Osteoblast (primary cell): Measurements from ENCODE around the gene PHACTR4. TPM values are rescaled to one million over a fixed set of nuclear protein-coding genes. Genes with fewer than 3 reads are reported as not detected.
A peak's percentile ranks its signal among the peaks of the same experiment; 100 is the strongest.
"Not testable (repeated sequence)": the region's sequence is repeated elsewhere in the genome, so short reads cannot be mapped to it uniquely, and the experiment has no call there.

Source experiments
- DNase-seq: peaks from one replicate; pipeline ENCODE4 v3.0.0; 2011; ENCODE audit warnings: low spot score, mixed read lengths; ENCODE audit not compliant: insufficient read length; ENCODE audit errors: missing footprints
- H2AFZ ChIP-seq: 2 replicates; pipeline ENCODE4 v1.6.0; 2011; ENCODE audit warnings: mild to moderate bottlenecking, low read length
- H3K27ac ChIP-seq: 2 replicates; pipeline ENCODE4 v1.5.1; 2011; ENCODE audit warnings: mild to moderate bottlenecking, low read depth, low read length, moderate library complexity
- H3K27me3 ChIP-seq: 2 replicates; pipeline ENCODE4 v1.6.0; 2012; ENCODE audit warnings: mild to moderate bottlenecking, control low read depth, inconsistent platforms, low read length, moderate library complexity; ENCODE audit not compliant: insufficient read depth
- H3K36me3 ChIP-seq: 2 replicates; pipeline ENCODE4 v1.5.1; 2011; ENCODE audit warnings: mild to moderate bottlenecking, low read length, control low read depth, moderate library complexity; ENCODE audit not compliant: insufficient read depth
- H3K4me1 ChIP-seq: 2 replicates; pipeline ENCODE4 v1.5.1; 2011; ENCODE audit warnings: mild to moderate bottlenecking, low read length, control low read depth, moderate library complexity; ENCODE audit not compliant: insufficient read depth
- H3K4me2 ChIP-seq: 2 replicates; pipeline ENCODE4 v1.6.0; 2011; ENCODE audit warnings: mild to moderate bottlenecking, low read length; ENCODE audit not compliant: insufficient read depth
- H3K4me3 ChIP-seq: fragments of 200-600 bp; sonication (generic); 3 replicates; pipeline ENCODE4 v1.5.1; 2012; ENCODE audit warnings: mild to moderate bottlenecking, low read length, inconsistent platforms; ENCODE audit not compliant: insufficient read depth
- H3K79me2 ChIP-seq: 2 replicates; pipeline ENCODE4 v1.6.0; 2012; ENCODE audit warnings: mild to moderate bottlenecking, low read length, control low read depth, inconsistent platforms; ENCODE audit not compliant: insufficient read depth
- H3K9me3 ChIP-seq: 2 replicates; pipeline ENCODE4 v1.5.1; 2011; ENCODE audit warnings: low read depth, low read length, control low read depth
- H4K20me1 ChIP-seq: 2 replicates; pipeline ENCODE4 v1.6.0; 2012; ENCODE audit warnings: mild to moderate bottlenecking, low read length, control low read depth; ENCODE audit not compliant: insufficient read depth
- total RNA-seq: library from RNA; depleted of rRNA; stranded (reverse); fragments of >200 nt; gene quantifications from 2 replicates; pipeline ENCODE4 v1.2.3, GENCODE V29; 2012
- TF ChIP-seq, protein P1 (sequence below): IDR thresholded peaks from 2 replicates; pipeline ENCODE4 v1.5.1; 2011; ENCODE audit warnings: mild to moderate bottlenecking, low read depth, low read length, moderate library complexity; ENCODE audit errors: extremely low read depth

The PHACTR4 gene
- total RNA-seq, 1 donor, result 12.7 TPM

DNA sequence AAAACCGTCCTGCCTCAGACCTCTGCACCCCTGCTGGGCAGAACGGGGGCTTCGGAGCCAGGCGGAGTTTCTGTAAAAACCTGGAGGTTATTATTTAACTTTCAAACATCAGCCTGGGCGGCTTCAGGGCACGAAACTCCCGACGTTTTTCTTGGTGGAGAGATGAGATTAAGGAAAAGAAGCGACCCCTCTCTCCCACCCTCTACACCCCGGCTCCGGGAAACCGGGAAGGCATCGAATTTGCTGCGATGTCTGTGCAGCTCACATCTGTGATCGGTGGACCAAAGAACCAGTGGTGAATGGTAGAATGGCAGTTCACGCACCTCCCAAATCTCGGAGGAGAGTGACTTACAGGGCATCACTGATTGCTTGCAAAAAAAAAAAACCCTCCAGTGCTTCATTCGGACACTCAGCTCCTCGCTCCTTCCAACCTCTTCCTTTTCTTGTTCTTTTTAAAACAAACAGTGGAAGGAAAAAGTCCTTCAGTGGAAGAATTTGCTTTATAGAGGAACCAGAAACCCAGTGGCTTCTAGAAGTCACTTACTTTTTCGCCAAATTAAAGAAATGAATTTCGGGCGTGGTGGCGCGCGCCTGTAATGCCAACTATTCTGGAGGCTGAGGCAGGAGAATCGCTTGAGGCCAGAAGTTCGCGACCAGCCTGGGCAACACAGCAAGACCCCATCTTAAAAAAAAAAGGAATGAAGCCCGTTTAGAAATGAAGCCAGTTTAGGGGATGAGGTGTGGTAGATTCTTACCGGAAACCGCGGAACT lies 884 bp downstream of the PHACTR4 start:
- H3K4me2 ChIP-seq, result peak overlapping the region; percentile 92
- H3K4me3 ChIP-seq, result peak overlapping the region; percentile 91
- peak overlapping the region; percentile 99 for H2AFZ ChIP-seq
- TF ChIP-seq, protein P1, sequence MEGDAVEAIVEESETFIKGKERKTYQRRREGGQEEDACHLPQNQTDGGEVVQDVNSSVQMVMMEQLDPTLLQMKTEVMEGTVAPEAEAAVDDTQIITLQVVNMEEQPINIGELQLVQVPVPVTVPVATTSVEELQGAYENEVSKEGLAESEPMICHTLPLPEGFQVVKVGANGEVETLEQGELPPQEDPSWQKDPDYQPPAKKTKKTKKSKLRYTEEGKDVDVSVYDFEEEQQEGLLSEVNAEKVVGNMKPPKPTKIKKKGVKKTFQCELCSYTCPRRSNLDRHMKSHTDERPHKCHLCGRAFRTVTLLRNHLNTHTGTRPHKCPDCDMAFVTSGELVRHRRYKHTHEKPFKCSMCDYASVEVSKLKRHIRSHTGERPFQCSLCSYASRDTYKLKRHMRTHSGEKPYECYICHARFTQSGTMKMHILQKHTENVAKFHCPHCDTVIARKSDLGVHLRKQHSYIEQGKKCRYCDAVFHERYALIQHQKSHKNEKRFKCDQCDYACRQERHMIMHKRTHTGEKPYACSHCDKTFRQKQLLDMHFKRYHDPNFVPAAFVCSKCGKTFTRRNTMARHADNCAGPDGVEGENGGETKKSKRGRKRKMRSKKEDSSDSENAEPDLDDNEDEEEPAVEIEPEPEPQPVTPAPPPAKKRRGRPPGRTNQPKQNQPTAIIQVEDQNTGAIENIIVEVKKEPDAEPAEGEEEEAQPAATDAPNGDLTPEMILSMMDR, result peak; percentile 24
- H3K79me2 ChIP-seq, result peaks cover 33% of the 10 kb centered on the region
- peak overlapping the region; percentile 49 for H3K27ac ChIP-seq
- H3K9me3 ChIP-seq, result no peaks in the 10 kb centered on the region
- H3K36me3 ChIP-seq, result no peaks in the 10 kb centered on the region
- peaks cover 2% of the 10 kb centered on the region for H4K20me1 ChIP-seq
- peaks cover 27% of the 10 kb centered on the region for H3K4me1 ChIP-seq
- peak; percentile 76 for DNase-seq
- H3K27me3 ChIP-seq, result no peaks in the 10 kb centered on the region

DNA sequence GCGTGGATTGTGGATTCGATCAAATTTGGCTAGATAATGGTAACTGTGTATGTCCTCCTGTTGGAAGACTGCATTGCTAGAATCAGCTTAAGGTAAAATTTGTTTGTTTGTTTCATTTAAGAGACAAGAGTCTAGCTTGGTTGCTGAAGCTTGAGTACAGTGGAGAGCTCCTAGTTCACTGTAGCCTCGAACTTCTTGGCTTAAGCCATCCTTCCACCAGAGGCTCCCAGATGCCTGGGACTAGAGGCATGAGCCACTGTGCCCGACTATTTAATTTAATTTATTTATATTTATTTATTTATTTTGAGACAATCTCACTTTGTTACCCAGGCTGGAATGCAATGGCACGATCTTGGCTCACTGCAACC lies 1.5 kb downstream of the PHACTR4 start:
- Histone ChIP-seq H3K27ac (no peak overlapping the region), H3K4me3 (peak overlapping the region; percentile 91), H2AFZ (no peak overlapping the region)

DNA sequence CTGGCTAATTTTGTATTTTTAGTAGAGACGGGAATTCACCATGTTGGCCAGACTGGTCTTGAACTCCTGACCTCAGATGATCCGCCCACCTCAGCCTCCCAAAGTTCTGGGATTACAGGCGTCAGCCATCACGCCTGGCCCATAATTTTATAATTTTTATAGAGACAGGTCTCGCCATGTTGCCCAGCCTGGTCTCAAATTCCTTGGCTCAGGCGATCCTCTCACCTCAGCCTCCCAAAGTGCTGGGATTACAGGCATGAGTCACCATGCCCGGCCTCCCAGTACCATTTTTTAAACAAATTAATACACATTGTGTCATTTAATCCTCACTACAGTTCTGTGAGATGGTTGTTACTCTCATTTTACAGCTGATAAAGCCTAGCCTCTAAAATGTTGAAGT lies 3.9 kb downstream of the PHACTR4 start:
- H2AFZ ChIP-seq, H3K4me3 ChIP-seq, H3K27me3 ChIP-seq, H3K9me3 ChIP-seq, H3K36me3 ChIP-seq, DNase-seq, H4K20me1 ChIP-seq: not testable (repeated sequence)
- Histone ChIP-seq H3K79me2 (peaks cover 58% of the 10 kb centered on the region), H3K27ac (peak overlapping the region; percentile 76), H3K4me1 (peaks cover 27% of the 10 kb centered on the region), H3K4me2 (peak overlapping the region; percentile 17)

More for the DNA sequence above, 1.5 kb downstream of the PHACTR4 start:
- Histone ChIP-seq H4K20me1 (peaks cover 2% of the 10 kb centered on the region), H3K79me2 (peaks cover 39% of the 10 kb centered on the region), H3K27me3 (no peaks in the 10 kb centered on the region), H3K4me2 (peak overlapping the region; percentile 92), H3K9me3 (no peaks in the 10 kb centered on the region), H3K4me1 (peaks cover 27% of the 10 kb centered on the region), H3K36me3 (no peaks in the 10 kb centered on the region)
- DNase-seq, result no peak
- TF ChIP-seq, protein P1, result no peak

DNA sequence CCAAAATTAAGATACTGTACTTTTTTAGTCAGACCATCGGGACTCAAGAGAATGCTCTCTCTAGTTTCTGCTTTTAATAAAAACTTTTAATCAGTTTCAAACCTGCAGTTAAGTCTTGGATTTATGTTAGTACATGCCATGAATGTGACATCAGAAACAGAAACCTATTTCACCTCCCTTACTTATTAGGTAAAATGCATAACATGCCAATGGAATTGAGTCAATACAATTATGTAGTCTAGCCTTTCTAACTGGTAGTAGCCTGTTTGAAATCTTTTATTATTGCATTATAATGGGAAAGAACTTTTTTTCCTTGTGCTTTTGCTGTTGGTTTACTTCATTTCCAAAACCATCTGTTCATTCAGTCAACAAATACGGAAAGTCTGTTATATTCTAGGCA lies 4.8 kb downstream of the PHACTR4 start:
- peak; percentile 58 for DNase-seq
- no peak overlapping the region for H2AFZ ChIP-seq
- H3K79me2 ChIP-seq, result peaks cover 66% of the 10 kb centered on the region
- peak overlapping the region; percentile 17 for H3K4me2 ChIP-seq
- TF ChIP-seq, protein P1, result no peak
- no peaks in the 10 kb centered on the region for H3K9me3 ChIP-seq
- peaks cover 23% of the 10 kb centered on the region for H3K4me1 ChIP-seq
- H3K36me3 ChIP-seq, result no peaks in the 10 kb centered on the region
- no peaks in the 10 kb centered on the region for H3K27me3 ChIP-seq
- peak overlapping the region; percentile 76 for H3K27ac ChIP-seq
- no peak overlapping the region for H3K4me3 ChIP-seq
- peaks cover 2% of the 10 kb centered on the region for H4K20me1 ChIP-seq

DNA sequence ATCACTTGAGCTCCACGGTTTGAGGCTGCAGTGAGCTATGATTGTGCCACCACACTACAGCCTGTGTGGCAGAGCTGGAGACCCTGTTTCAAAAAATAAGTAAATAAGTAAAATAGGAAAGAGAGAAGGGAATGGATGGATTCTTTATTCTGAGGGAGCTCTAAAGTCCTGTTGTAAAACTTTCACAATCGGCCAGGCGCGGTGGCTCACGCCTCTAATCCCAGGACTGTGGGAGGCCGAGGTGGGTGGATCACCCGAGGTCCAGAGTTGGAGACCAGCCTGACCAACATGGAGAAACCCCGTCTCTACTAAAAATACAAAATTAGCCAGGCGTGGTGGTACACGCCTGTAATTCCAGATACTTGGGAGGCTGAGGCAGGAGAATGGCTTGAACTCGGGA lies 6.1 kb downstream of the PHACTR4 start:
- not testable (repeated sequence) for H3K36me3 ChIP-seq, H2AFZ ChIP-seq, H3K4me3 ChIP-seq, H3K9me3 ChIP-seq, H3K27me3 ChIP-seq, H4K20me1 ChIP-seq, H3K4me2 ChIP-seq, H3K27ac ChIP-seq
- peaks cover 71% of the 10 kb centered on the region for H3K79me2 ChIP-seq
- peaks cover 21% of the 10 kb centered on the region for H3K4me1 ChIP-seq
- peak; percentile 30 for DNase-seq

DNA sequence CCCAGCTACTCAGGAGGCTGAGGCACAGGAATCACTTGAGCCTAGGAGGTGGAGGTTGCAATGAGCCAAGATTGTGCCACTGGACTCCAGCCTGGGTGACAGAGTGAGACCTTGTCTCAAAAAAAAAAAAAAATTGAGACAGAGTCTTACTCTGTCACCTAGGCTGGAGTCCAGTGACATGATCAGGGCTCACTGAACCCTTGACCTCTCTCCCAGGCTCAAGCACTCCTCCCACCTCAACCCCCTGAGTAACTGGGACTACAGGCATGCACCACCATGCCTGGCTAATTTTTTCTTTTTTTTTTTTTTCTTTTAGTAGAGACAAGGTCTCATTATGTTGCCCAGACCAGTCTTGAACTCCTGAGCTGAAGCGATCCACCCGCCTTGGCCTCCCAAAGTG lies 6.7 kb downstream of the PHACTR4 start:
- not testable (repeated sequence) for H3K9me3 ChIP-seq, H3K36me3 ChIP-seq, H3K4me3 ChIP-seq, H3K27me3 ChIP-seq, H3K4me2 ChIP-seq, H3K27ac ChIP-seq, H2AFZ ChIP-seq, H4K20me1 ChIP-seq, DNase-seq
- Histone ChIP-seq H3K4me1 (peaks cover 16% of the 10 kb centered on the region), H3K79me2 (peaks cover 70% of the 10 kb centered on the region)
